ENCODE results near the gene LRMDA. TPM values are rescaled to one million over a fixed set of nuclear protein-coding genes. Genes with fewer than 3 reads are reported as not detected.
A peak's percentile ranks its signal among the peaks of the same experiment; 100 is the strongest.

LRMDA gene
- total RNA-seq, 2 donors from 2014 or later: 9.6 to 12.6 TPM

DNA sequence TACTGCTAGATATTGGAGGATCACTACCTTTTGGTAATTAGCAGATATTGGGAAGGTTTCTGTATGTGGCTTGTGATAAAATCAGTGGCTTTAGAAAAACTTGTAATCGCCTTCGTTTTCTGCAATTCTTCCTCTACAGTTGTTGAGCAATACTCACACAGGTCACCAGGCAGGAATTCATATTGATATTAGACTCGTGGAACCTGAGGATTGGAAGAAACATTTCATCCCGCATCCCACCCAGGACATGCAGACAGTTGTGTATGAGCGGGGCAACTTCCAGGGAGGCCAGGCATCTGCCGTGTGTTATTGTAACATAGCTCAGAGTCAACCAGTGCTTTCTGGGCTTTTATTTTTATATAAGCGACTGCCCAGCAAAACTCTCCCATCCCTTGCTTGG, 821.3 kb downstream of the LRMDA start:
- Histone ChIP-seq H3K4me3 (no peak overlapping the region), H3K9me3 (no peaks in the 10 kb centered on the region), H3K27me3 (replicated peaks; ENCODE audit: insufficient read depth) (no peaks in the 10 kb centered on the region), H3K4me1 (replicated peaks) (no peaks in the 10 kb centered on the region), H3K27ac (no peak overlapping the region), H3K36me3 (no peaks in the 10 kb centered on the region)
- TF ChIP-seq POLR2AphosphoS5 (IDR thresholded peaks at IDR 0.05) (no peak), CTCF (IDR thresholded peaks at IDR 0.05) (no peak), POLR2A (IDR thresholded peaks at IDR 0.05) (no peak)
- intact Hi-C loops (cut with DNase I): loop anchor here (5.0 to 10.0 kb wide), 9 partner anchors 50 to 958 kb away; no protein-coding TSS in a partner anchor
- DNase-seq (ENCODE audit: low spot score): no peak
- 65% methylated on average over 7 of the region's 7 CpGs for WGBS

DNA sequence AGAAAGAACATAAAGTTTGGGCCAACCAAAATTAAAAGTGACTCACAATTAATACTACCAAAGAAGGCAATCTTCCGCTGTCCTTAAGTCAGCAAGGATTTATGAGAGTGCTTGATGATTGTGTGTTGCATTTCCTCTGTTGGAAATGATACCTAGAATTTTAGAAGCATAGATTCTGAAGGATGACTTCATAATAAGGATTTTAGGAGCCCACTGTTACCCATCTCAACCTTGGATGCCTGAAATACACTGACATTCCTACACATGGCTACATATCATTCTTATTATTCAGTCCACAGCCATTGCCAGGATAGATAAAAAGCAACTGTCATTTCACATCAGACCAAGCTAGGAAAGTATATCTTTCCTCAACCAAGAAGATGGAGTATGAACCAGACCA, 823.8 kb downstream of the LRMDA start:
- TF ChIP-seq POLR2A (IDR thresholded peaks at IDR 0.05): no peak
- no peak for TF ChIP-seq POLR2AphosphoS5 (IDR thresholded peaks at IDR 0.05)
- TF ChIP-seq CTCF (IDR thresholded peaks at IDR 0.05): no peak
- intact Hi-C loops (cut with DNase I): loop anchor here (5.0 to 10.0 kb wide), 4 partner anchors 280 to 960 kb away; no protein-coding TSS in a partner anchor
- Histone ChIP-seq H3K27ac (peak overlapping the region in 1 of 2 donors; percentile 23), H3K4me1 (replicated peaks) (no peaks in the 10 kb centered on the region), H3K9me3 (no peaks in the 10 kb centered on the region), H3K4me3 (no peak overlapping the region), H3K36me3 (no peaks in the 10 kb centered on the region), H3K27me3 (replicated peaks; ENCODE audit: insufficient read depth) (no peaks in the 10 kb centered on the region)
- 63% methylated on average over 1 of the region's 1 CpG for WGBS
- no peak for DNase-seq (ENCODE audit: low spot score)

DNA sequence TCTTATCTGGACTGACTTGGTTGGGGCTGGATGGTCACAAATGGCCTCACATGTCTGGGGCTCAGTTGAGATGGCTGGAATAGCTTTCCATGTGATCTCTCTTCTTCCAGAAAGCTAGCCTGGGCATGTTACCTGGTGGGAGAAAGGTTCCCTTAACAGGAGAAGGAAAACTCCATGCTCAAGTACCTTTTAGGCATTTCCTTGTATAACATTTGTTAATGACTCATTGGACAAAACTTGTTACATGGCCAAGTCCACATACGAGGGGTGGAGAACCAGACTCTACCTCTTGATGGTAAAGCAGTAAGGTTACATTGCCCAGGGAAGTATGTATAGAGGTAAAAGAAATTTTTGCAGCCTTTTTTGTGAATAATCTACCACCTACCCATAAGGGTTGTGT, 826.4 kb downstream of the LRMDA start:
- Histone ChIP-seq H3K27ac (no peak overlapping the region), H3K36me3 (no peaks in the 10 kb centered on the region), H3K9me3 (no peaks in the 10 kb centered on the region), H3K4me3 (no peak overlapping the region), H3K4me1 (replicated peaks) (no peaks in the 10 kb centered on the region), H3K27me3 (replicated peaks; ENCODE audit: insufficient read depth) (no peaks in the 10 kb centered on the region)
- DNase-seq (ENCODE audit: low spot score): no peak
- intact Hi-C loops (cut with DNase I): loop anchor here (5.0 to 10.0 kb wide), 4 partner anchors 283 to 963 kb away; no protein-coding TSS in a partner anchor
- TF ChIP-seq POLR2AphosphoS5 (IDR thresholded peaks at IDR 0.05) (no peak), POLR2A (IDR thresholded peaks at IDR 0.05) (no peak), CTCF (IDR thresholded peaks at IDR 0.05) (no peak)
- 39% methylated on average over 1 of the region's 1 CpG for WGBS

DNA sequence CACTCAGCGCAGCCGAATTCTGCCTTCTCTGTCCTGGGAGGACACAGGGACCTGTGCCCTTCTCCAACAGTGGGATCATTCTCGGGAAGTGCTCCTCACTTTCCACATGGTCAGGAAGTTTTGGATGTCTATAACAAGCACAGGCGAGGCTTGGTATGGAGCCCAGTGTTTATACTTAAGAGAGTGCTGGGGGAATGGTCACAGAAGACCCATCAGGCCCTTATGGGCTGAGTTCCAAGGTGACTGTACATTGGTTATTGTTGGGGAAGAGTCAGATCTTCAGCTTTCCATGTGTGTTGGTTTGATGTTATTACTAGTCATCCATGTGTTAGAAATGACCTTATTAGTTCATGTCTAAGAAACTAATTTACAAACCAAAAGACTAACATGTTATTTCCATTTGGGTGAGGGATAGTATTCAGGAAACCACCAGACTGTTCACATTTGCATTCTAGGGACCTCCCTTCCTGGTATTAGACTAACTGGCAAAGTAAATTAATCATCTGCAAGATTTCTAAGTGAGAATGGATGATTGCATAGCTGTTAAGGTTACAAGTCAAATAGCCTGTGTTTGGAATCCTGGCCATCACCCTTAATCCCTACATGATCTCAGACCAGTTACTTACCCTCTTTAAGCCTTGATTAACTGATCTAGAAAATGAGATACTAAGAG, 834.2 kb downstream of the LRMDA start:
- no peak overlapping the region for H3K27ac ChIP-seq
- WGBS: 72% methylated on average over 4 of the region's 4 CpGs
- intact Hi-C loops (cut with DNase I): no loop called here
- no peak for DNase-seq (ENCODE audit: low spot score)
- H3K4me1 ChIP-seq (replicated peaks): no peaks in the 10 kb centered on the region
- H3K27me3 ChIP-seq (replicated peaks; ENCODE audit: insufficient read depth): no peaks in the 10 kb centered on the region
- H3K4me3 ChIP-seq: no peak overlapping the region
- H3K36me3 ChIP-seq: no peaks in the 10 kb centered on the region
- no peaks in the 10 kb centered on the region for H3K9me3 ChIP-seq
- TF ChIP-seq POLR2AphosphoS5 (IDR thresholded peaks at IDR 0.05): no peak
- no peak for TF ChIP-seq CTCF (IDR thresholded peaks at IDR 0.05)
- no peak for TF ChIP-seq POLR2A (IDR thresholded peaks at IDR 0.05)

DNA sequence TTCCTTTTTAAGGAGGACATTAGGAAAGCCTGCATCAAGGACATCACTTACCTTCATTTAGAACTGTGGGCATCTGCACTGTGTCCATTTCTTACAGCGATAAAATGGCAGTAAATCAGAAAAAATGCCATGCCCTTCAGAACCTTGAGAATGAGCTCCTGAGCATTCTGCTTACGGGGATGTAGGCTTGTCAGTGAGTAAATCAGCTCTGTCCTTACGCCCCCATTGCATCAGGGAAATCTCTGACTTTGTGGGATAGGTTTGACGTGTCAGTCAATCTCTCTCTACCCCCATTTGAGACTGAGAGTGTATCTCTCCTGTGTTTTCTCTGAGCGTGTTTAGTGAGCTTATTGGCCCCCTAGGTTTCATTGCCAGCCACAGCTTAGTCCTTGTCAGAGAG, 837.1 kb downstream of the LRMDA start:
- H3K36me3 ChIP-seq: no peaks in the 10 kb centered on the region
- DNase-seq (ENCODE audit: low spot score): no peak
- H3K27me3 ChIP-seq (replicated peaks; ENCODE audit: insufficient read depth): no peaks in the 10 kb centered on the region
- WGBS: 78% methylated on average over 5 of the region's 5 CpGs
- H3K4me1 ChIP-seq (replicated peaks): no peaks in the 10 kb centered on the region
- no peaks in the 10 kb centered on the region for H3K9me3 ChIP-seq
- intact Hi-C loops (cut with DNase I): no loop called here
- TF ChIP-seq POLR2A (IDR thresholded peaks at IDR 0.05) (no peak), POLR2AphosphoS5 (IDR thresholded peaks at IDR 0.05) (no peak), CTCF (IDR thresholded peaks at IDR 0.05) (no peak)
- H3K4me3 ChIP-seq: no peak overlapping the region
- no peak overlapping the region for H3K27ac ChIP-seq
